ENCODE data around the gene KIF22. TPM values are rescaled to one million over a fixed set of nuclear protein-coding genes. Genes with fewer than 3 reads are reported as not detected.
"Not testable (repeated sequence)": the region's sequence is repeated elsewhere in the genome, so short reads cannot be mapped to it uniquely, and the experiment has no call there.

Gene KIF22
- total RNA-seq, 1 experiment from 2014 or later: 134 TPM

DNA sequence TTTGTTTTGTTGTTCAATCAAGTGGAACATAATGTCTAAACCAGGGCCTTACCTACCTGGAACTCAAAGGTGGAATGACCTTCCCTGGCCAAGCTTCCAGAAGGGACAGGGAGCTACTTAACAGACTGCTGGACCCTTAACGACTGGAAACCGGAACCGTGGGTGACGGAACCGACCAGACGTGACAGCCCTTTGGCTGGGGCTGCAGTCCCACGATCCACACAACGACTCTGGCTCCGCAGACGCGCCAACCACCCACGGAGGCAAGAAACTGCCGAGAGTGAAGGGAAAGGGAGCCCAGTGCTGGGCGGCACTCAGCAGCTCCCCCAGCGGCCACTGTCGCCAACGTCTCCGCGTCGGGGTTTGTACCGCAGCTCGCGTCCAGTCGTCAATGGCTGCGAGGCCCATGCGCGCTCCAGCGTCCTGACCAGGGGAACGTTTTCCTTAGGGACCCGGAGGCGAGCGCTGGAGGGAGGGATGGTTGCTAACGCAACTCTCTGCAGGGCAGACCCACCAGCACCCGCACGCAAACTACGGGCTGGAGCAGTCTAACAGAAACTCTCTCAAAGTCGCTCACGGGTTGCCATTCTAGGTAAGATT lies 5.5 kb upstream of the KIF22 start:
- CTCF ChIA-PET: interaction anchor here (0.9 to 1.4 kb wide), 3 partner anchors 17 to 84 kb away, joined by 3 to 5 read pairs (median 4); no protein-coding TSS in a partner anchor
- Mint-ChIP-seq H3K27ac (ENCODE audit: unreplicated experiment) (no peak overlapping the region), H3K4me1 (ENCODE audit: low read depth, unreplicated experiment) (peaks cover 22% of the 10 kb centered on the region), H3K27me3 (ENCODE audit: unreplicated experiment) (no peaks in the 10 kb centered on the region), H3K4me3 (ENCODE audit: low read depth, unreplicated experiment) (peak overlapping the region; percentile 24), H3K9me3 (ENCODE audit: low read depth, unreplicated experiment) (no peaks in the 10 kb centered on the region), H3K36me3 (ENCODE audit: insufficient read depth, unreplicated experiment) (peaks cover 3% of the 10 kb centered on the region)
- intact Hi-C loops (cut with micrococcal nuclease; ENCODE audit: unreplicated experiment): no loop called here
- peak; percentile 76 for TF ChIP-seq CTCF (IDR thresholded peaks at IDR 0.05; ENCODE audit: unreplicated experiment)
- BruUV-seq (replicated peaks): no TSS peak
- DNase-seq: peak; percentile 72

GRCh38 chr16:29787155-29787554 lies 3.4 kb upstream of the KIF22 start:
- H3K27ac Mint-ChIP-seq (ENCODE audit: unreplicated experiment); intact Hi-C loops (cut with micrococcal nuclease; ENCODE audit: unreplicated experiment); H3K9me3 Mint-ChIP-seq (ENCODE audit: low read depth, unreplicated experiment); BruUV-seq (replicated peaks); DNase-seq; H3K4me3 Mint-ChIP-seq (ENCODE audit: low read depth, unreplicated experiment); H3K27me3 Mint-ChIP-seq (ENCODE audit: unreplicated experiment): not testable (repeated sequence)
- H3K4me1 Mint-ChIP-seq (ENCODE audit: low read depth, unreplicated experiment): peaks cover 24% of the 10 kb centered on the region
- CTCF ChIA-PET: interaction anchor here (0.6 kb wide), 2 partner anchors 15 to 51 kb away, joined by 3 to 4 read pairs; no protein-coding TSS in a partner anchor
- peaks cover 24% of the 10 kb centered on the region for H3K36me3 Mint-ChIP-seq (ENCODE audit: insufficient read depth, unreplicated experiment)

GRCh38 chr16:29789775-29790182 lies 772 bp upstream of the KIF22 start:
- intact Hi-C loops (cut with micrococcal nuclease; ENCODE audit: unreplicated experiment): no loop called here
- H3K4me3 Mint-ChIP-seq (ENCODE audit: low read depth, unreplicated experiment): peak overlapping the region; percentile 87
- no TSS peak for BruUV-seq (replicated peaks)
- CTCF ChIA-PET: interaction anchor here (0.6 to 1.8 kb wide), 12 partner anchors 8 to 861 kb away, joined by 3 to 11 read pairs (median 5); partner anchors contain the start of genes MVP, PAGR1 and SEZ6L2
- H3K9me3 Mint-ChIP-seq (ENCODE audit: low read depth, unreplicated experiment): no peaks in the 10 kb centered on the region
- H3K4me1 Mint-ChIP-seq (ENCODE audit: low read depth, unreplicated experiment): peaks cover 25% of the 10 kb centered on the region
- no peak for TF ChIP-seq CTCF (IDR thresholded peaks at IDR 0.05; ENCODE audit: unreplicated experiment)
- no peak for DNase-seq
- H3K36me3 Mint-ChIP-seq (ENCODE audit: insufficient read depth, unreplicated experiment): peaks cover 31% of the 10 kb centered on the region
- peak overlapping the region; percentile 80 for H3K27ac Mint-ChIP-seq (ENCODE audit: unreplicated experiment)
- no peaks in the 10 kb centered on the region for H3K27me3 Mint-ChIP-seq (ENCODE audit: unreplicated experiment)

- H3K9me3 Mint-ChIP-seq (ENCODE audit: low read depth, unreplicated experiment): no peaks in the 10 kb centered on the region
- peak overlapping the region; percentile 80 for H3K27ac Mint-ChIP-seq (ENCODE audit: unreplicated experiment)
- CTCF ChIA-PET: interaction anchor here (0.7 to 1.8 kb wide), 11 partner anchors 10 to 124 kb away, joined by 3 to 11 read pairs (median 5); partner anchors contain the start of genes MVP, PAGR1 and SEZ6L2
- DNase-seq: no peak
- H3K4me3 Mint-ChIP-seq (ENCODE audit: low read depth, unreplicated experiment): peak overlapping the region; percentile 87
- intact Hi-C loops (cut with micrococcal nuclease; ENCODE audit: unreplicated experiment): no loop called here
- peaks cover 37% of the 10 kb centered on the region for H3K36me3 Mint-ChIP-seq (ENCODE audit: insufficient read depth, unreplicated experiment)
- TSS peak; percentile 74 for BruUV-seq (replicated peaks)
- peaks cover 25% of the 10 kb centered on the region for H3K4me1 Mint-ChIP-seq (ENCODE audit: low read depth, unreplicated experiment)
- TF ChIP-seq CTCF (IDR thresholded peaks at IDR 0.05; ENCODE audit: unreplicated experiment): no peak
- no peaks in the 10 kb centered on the region for H3K27me3 Mint-ChIP-seq (ENCODE audit: unreplicated experiment)
These were observed 646 bp downstream of the KIF22 start for GRCh38 chr16:29790949-29791844.

All from Calu3 (cell line).